GM21381 (cell line): ENCODE results near the gene FGD4.
A peak's percentile ranks its signal among the peaks of the same experiment; 100 is the strongest.
"Not testable (repeated sequence)": the region's sequence is repeated elsewhere in the genome, so short reads cannot be mapped to it uniquely, and the experiment has no call there.

Source experiments
- ATAC-seq: cut with Tn5 transposase; IDR thresholded peaks from one replicate; pipeline ENCODE4 v1.9.1; 2021; ENCODE audit warnings: mild to moderate bottlenecking, moderate library complexity; ENCODE audit not compliant: unreplicated experiment

FGD4 gene

GRCh38 chr12:32548691-32549281, 149.4 kb downstream of the FGD4 start:
- no peak for ATAC-seq

GRCh38 chr12:32549675-32550079, 150.3 kb downstream of the FGD4 start:
- ATAC-seq, result no peak

- ATAC-seq, result no peak
Observed at GRCh38 chr12:32551058-32551457, 151.7 kb downstream of the FGD4 start.

GRCh38 chr12:32558903-32559302, 159.5 kb downstream of the FGD4 start:
- ATAC-seq, result peak; percentile 97

GRCh38 chr12:32559434-32559833, 160.1 kb downstream of the FGD4 start:
- peak; percentile 7 for ATAC-seq

GRCh38 chr12:32560520-32560919, 161.2 kb downstream of the FGD4 start:
- no peak for ATAC-seq

GRCh38 chr12:32561931-32562341, 162.6 kb downstream of the FGD4 start:
- no peak for ATAC-seq

- not testable (repeated sequence) for ATAC-seq
Observed at GRCh38 chr12:32562413-32562812, 163.1 kb downstream of the FGD4 start.

GRCh38 chr12:32566663-32567295, 167.4 kb downstream of the FGD4 start:
- ATAC-seq, result no peak

- ATAC-seq, result no peak
Observed at GRCh38 chr12:32567296-32567674, 167.9 kb downstream of the FGD4 start.

GRCh38 chr12:32568228-32568627, 168.9 kb downstream of the FGD4 start:
- ATAC-seq, result no peak

GRCh38 chr12:32569259-32569658, 169.9 kb downstream of the FGD4 start:
- ATAC-seq, result no peak

- ATAC-seq, result no peak
Observed at GRCh38 chr12:32574585-32574984, 175.2 kb downstream of the FGD4 start.

GRCh38 chr12:32577328-32577727, 178.0 kb downstream of the FGD4 start:
- ATAC-seq, result no peak

- ATAC-seq, result no peak
Observed at GRCh38 chr12:32583534-32583933, 184.2 kb downstream of the FGD4 start.

- no peak for ATAC-seq
Observed at GRCh38 chr12:32585680-32586079, 186.3 kb downstream of the FGD4 start.

- ATAC-seq, result no peak
Observed at GRCh38 chr12:32586390-32586789, 187.0 kb downstream of the FGD4 start.

GRCh38 chr12:32587581-32588495, 188.5 kb downstream of the FGD4 start:
- no peak for ATAC-seq

- ATAC-seq, result no peak
Observed at GRCh38 chr12:32588604-32589003, 189.2 kb downstream of the FGD4 start.

- no peak for ATAC-seq
Observed at GRCh38 chr12:32589165-32589865, 190.0 kb downstream of the FGD4 start.

- ATAC-seq, result no peak
Observed at GRCh38 chr12:32595251-32595650, 195.9 kb downstream of the FGD4 start.
